ENCODE results near the gene HOXB6.

The HOXB6 gene

GRCh38 chr17:48619826-48620449, 15.2 kb upstream of the HOXB6 start:
- Histone ChIP-seq H3K4me3 (no peak overlapping the region), H3K9ac (ENCODE audit: insufficient read length) (no peak overlapping the region), H3K36me3 (ENCODE audit: insufficient read depth, low read length) (no peaks in the 10 kb centered on the region), H3K9me3 (ENCODE audit: low read depth, low read length) (no peaks in the 10 kb centered on the region), H3K27ac (no peak overlapping the region)
- DNase-seq (ENCODE audit: low read depth, low spot score) = no peak
- TF ChIP-seq POLR2AphosphoS5 (IDR thresholded peaks at IDR 0.05; ENCODE audit: borderline replicate concordance, low read depth, low read length) = no peak
- TF ChIP-seq FOXP2 (optimal IDR thresholded peaks at IDR 0.05; ENCODE audit: control extremely low read depth, extremely low read length, insufficient read depth) = no peak
- TF ChIP-seq EZH2 (IDR thresholded peaks at IDR 0.05) = no peak

GRCh38 chr17:48618256-48618896, 13.6 kb upstream of the HOXB6 start:
- Histone ChIP-seq H3K27ac (no peak overlapping the region), H3K9ac (ENCODE audit: insufficient read length) (no peak overlapping the region), H3K36me3 (ENCODE audit: insufficient read depth, low read length) (no peaks in the 10 kb centered on the region), H3K4me3 (peak overlapping the region; percentile 39), H3K9me3 (ENCODE audit: low read depth, low read length) (no peaks in the 10 kb centered on the region)
- TF ChIP-seq POLR2AphosphoS5 (IDR thresholded peaks at IDR 0.05; ENCODE audit: borderline replicate concordance, low read depth, low read length) = no peak
- no peak for TF ChIP-seq EZH2 (IDR thresholded peaks at IDR 0.05)
- no peak for TF ChIP-seq FOXP2 (optimal IDR thresholded peaks at IDR 0.05; ENCODE audit: control extremely low read depth, extremely low read length, insufficient read depth)
- no peak for DNase-seq (ENCODE audit: low read depth, low spot score)

GRCh38 chr17:48617471-48618255, 12.9 kb upstream of the HOXB6 start:
- H3K9ac ChIP-seq (ENCODE audit: insufficient read length) = no peak overlapping the region

GRCh38 chr17:48616717-48617470, 12.1 kb upstream of the HOXB6 start:
- Histone ChIP-seq H3K36me3 (ENCODE audit: insufficient read depth, low read length) (no peaks in the 10 kb centered on the region), H3K9ac (ENCODE audit: insufficient read length) (no peak overlapping the region), H3K9me3 (ENCODE audit: low read depth, low read length) (no peaks in the 10 kb centered on the region), H3K27ac (no peak overlapping the region), H3K4me3 (no peak overlapping the region)
- DNase-seq (ENCODE audit: low read depth, low spot score) = no peak
- no peak for TF ChIP-seq FOXP2 (optimal IDR thresholded peaks at IDR 0.05; ENCODE audit: control extremely low read depth, extremely low read length, insufficient read depth)
- no peak for TF ChIP-seq POLR2AphosphoS5 (IDR thresholded peaks at IDR 0.05; ENCODE audit: borderline replicate concordance, low read depth, low read length)
- TF ChIP-seq EZH2 (IDR thresholded peaks at IDR 0.05) = no peak

More at GRCh38 chr17:48617471-48618255, 12.9 kb upstream of the HOXB6 start:
- H3K9me3 ChIP-seq (ENCODE audit: low read depth, low read length) = no peaks in the 10 kb centered on the region
- H3K27ac ChIP-seq = no peak overlapping the region
- no peaks in the 10 kb centered on the region for H3K36me3 ChIP-seq (ENCODE audit: insufficient read depth, low read length)
- no peak overlapping the region for H3K4me3 ChIP-seq
- TF ChIP-seq EZH2 (IDR thresholded peaks at IDR 0.05) = no peak
- TF ChIP-seq POLR2AphosphoS5 (IDR thresholded peaks at IDR 0.05; ENCODE audit: borderline replicate concordance, low read depth, low read length) = no peak
- no peak for TF ChIP-seq FOXP2 (optimal IDR thresholded peaks at IDR 0.05; ENCODE audit: control extremely low read depth, extremely low read length, insufficient read depth)
- DNase-seq (ENCODE audit: low read depth, low spot score) = no peak

GRCh38 chr17:48615963-48616716, 11.4 kb upstream of the HOXB6 start:
- TF ChIP-seq POLR2AphosphoS5 (IDR thresholded peaks at IDR 0.05; ENCODE audit: borderline replicate concordance, low read depth, low read length) = no peak
- TF ChIP-seq FOXP2 (optimal IDR thresholded peaks at IDR 0.05; ENCODE audit: control extremely low read depth, extremely low read length, insufficient read depth) = no peak
- TF ChIP-seq EZH2 (IDR thresholded peaks at IDR 0.05) = no peak
- H3K27ac ChIP-seq = no peak overlapping the region
- no peak overlapping the region for H3K9ac ChIP-seq (ENCODE audit: insufficient read length)
- H3K4me3 ChIP-seq = peak overlapping the region; percentile 84
- no peaks in the 10 kb centered on the region for H3K36me3 ChIP-seq (ENCODE audit: insufficient read depth, low read length)
- no peak for DNase-seq (ENCODE audit: low read depth, low spot score)
- H3K9me3 ChIP-seq (ENCODE audit: low read depth, low read length) = no peaks in the 10 kb centered on the region

GRCh38 chr17:48615047-48615962, 10.5 kb upstream of the HOXB6 start, which contains the start of gene HOXB8:
HOXB8 (minus strand) TSS chr17:48615292; CDS start chr17:48614704, 588 bp downstream.
- no peak for TF ChIP-seq EZH2 (IDR thresholded peaks at IDR 0.05)
- no peak for TF ChIP-seq POLR2AphosphoS5 (IDR thresholded peaks at IDR 0.05; ENCODE audit: borderline replicate concordance, low read depth, low read length)
- peak; percentile 73 for TF ChIP-seq FOXP2 (optimal IDR thresholded peaks at IDR 0.05; ENCODE audit: control extremely low read depth, extremely low read length, insufficient read depth)
- Histone ChIP-seq H3K36me3 (ENCODE audit: insufficient read depth, low read length) (no peaks in the 10 kb centered on the region), H3K4me3 (peak within 1 kb of the TSS; percentile 84), H3K9ac (ENCODE audit: insufficient read length) (peak within 1 kb of the TSS; percentile 51), H3K27ac (no peak within 1 kb of the TSS), H3K9me3 (ENCODE audit: low read depth, low read length) (no peaks in the 10 kb centered on the region)
- no peak for DNase-seq (ENCODE audit: low read depth, low spot score)

Data from SK-N-MC (cell line).